Measurements from ENCODE around the gene SPOCK2. TPM values are rescaled to one million over a fixed set of nuclear protein-coding genes. Genes with fewer than 3 reads are reported as not detected.

Gene SPOCK2
- total RNA-seq, 1 experiment from 2014 or later = 0.33 TPM

DNA sequence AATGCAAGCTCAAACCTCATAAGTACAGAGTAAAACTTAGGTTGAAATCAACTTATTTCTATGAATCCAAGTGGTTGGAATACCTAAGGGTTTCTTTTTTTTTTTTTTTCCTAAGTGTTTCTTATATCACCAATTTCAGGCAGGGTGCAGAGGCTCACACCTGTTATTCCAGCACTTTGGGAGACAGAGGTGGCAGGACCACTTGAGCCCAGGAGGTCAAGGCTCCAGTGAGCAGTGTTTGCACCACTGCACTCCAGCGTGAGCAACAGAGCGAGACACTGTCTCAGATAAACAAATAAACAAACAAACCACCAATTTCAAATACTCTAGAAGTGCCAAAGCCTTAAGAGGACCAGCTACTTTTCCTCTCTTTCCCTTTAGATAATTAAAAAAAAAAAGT is 39.2 kb upstream of the SPOCK2 start:
- ChIA-PET CTCF (interaction anchor here (0.6 to 0.7 kb wide), 2 partner anchors 79 to 93 kb away, joined by 3 to 4 read pairs; no protein-coding TSS in a partner anchor), POLR2A (ENCODE audit: unreplicated experiment) (no interaction called here)
- no peaks in the 10 kb centered on the region for H3F3A ChIP-seq (ENCODE audit: low read length, unreplicated experiment)
- H3K9me2 ChIP-seq (replicated peaks; ENCODE audit: low read length) = no peaks in the 10 kb centered on the region
- no peak overlapping the region for H3K4me3 ChIP-seq (ENCODE audit: low read length)
- no peak for DNase-seq
- H3K9me3 ChIP-seq (ENCODE audit: low read length) = no peaks in the 10 kb centered on the region
- H3K27me3 ChIP-seq (ENCODE audit: low read length) = no peaks in the 10 kb centered on the region
- H3K36me3 ChIP-seq (ENCODE audit: low read depth, low read length) = no peaks in the 10 kb centered on the region
- no peak overlapping the region for H3K9ac ChIP-seq (ENCODE audit: low read length)
- TF ChIP-seq, protein P1, sequence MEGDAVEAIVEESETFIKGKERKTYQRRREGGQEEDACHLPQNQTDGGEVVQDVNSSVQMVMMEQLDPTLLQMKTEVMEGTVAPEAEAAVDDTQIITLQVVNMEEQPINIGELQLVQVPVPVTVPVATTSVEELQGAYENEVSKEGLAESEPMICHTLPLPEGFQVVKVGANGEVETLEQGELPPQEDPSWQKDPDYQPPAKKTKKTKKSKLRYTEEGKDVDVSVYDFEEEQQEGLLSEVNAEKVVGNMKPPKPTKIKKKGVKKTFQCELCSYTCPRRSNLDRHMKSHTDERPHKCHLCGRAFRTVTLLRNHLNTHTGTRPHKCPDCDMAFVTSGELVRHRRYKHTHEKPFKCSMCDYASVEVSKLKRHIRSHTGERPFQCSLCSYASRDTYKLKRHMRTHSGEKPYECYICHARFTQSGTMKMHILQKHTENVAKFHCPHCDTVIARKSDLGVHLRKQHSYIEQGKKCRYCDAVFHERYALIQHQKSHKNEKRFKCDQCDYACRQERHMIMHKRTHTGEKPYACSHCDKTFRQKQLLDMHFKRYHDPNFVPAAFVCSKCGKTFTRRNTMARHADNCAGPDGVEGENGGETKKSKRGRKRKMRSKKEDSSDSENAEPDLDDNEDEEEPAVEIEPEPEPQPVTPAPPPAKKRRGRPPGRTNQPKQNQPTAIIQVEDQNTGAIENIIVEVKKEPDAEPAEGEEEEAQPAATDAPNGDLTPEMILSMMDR (conservative IDR thresholded peaks at IDR 0.05; ENCODE audit: low read depth, low read length) = no peak
- no peak for TF ChIP-seq EZH2 (IDR thresholded peaks at IDR 0.05; ENCODE audit: low read length, unreplicated experiment)
- TF ChIP-seq EZH2phosphoT487 (IDR thresholded peaks at IDR 0.05; ENCODE audit: borderline replicate concordance, low read length) = no peak
- H3K27ac ChIP-seq (ENCODE audit: low read length) = no peak overlapping the region
- ATAC-seq = no peak
- H3K4me2 ChIP-seq (ENCODE audit: low read length) = no peak overlapping the region
- no peaks in the 10 kb centered on the region for H3K79me2 ChIP-seq (ENCODE audit: low read length)
- H2AFZ ChIP-seq (ENCODE audit: low read length) = no peak overlapping the region
- intact Hi-C loops (cut with micrococcal nuclease) = loop anchor here (5.0 kb wide), 1 partner anchor 95 kb away; no protein-coding TSS in a partner anchor
- no peaks in the 10 kb centered on the region for H3K4me1 ChIP-seq (ENCODE audit: insufficient read depth, low read length)
- no peaks in the 10 kb centered on the region for H4K20me1 ChIP-seq (ENCODE audit: low read length)
- no TSS peak for BruUV-seq (replicated peaks)

DNA sequence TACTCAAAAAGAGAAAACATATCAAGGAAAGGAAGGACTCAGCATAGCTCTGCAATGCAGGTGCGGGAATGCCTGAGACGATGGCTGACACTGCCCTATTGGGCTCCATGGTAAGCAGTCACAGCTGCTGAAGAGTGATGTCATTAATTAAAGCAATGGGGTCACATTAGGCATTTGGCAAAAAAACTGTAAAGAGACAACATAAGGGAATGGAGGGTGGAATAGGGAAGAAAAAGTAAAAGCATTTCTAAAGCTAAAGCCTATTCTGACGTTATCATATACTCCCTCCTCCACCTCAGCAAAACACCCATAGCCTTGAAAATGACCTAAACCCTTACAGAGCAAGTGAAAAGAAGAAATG is 38.5 kb upstream of the SPOCK2 start:
- TF ChIP-seq EZH2phosphoT487 (IDR thresholded peaks at IDR 0.05; ENCODE audit: borderline replicate concordance, low read length) (no peak), EZH2 (IDR thresholded peaks at IDR 0.05; ENCODE audit: low read length, unreplicated experiment) (no peak)
- Histone ChIP-seq H3K79me2 (ENCODE audit: low read length) (no peaks in the 10 kb centered on the region), H3K4me2 (ENCODE audit: low read length) (no peak overlapping the region), H3K27me3 (ENCODE audit: low read length) (no peaks in the 10 kb centered on the region), H4K20me1 (ENCODE audit: low read length) (no peaks in the 10 kb centered on the region), H3K9me2 (replicated peaks; ENCODE audit: low read length) (no peaks in the 10 kb centered on the region), H3K9me3 (ENCODE audit: low read length) (no peaks in the 10 kb centered on the region), H3F3A (ENCODE audit: low read length, unreplicated experiment) (no peaks in the 10 kb centered on the region), H3K36me3 (ENCODE audit: low read depth, low read length) (no peaks in the 10 kb centered on the region), H3K9ac (ENCODE audit: low read length) (no peak overlapping the region), H3K27ac (ENCODE audit: low read length) (no peak overlapping the region), H2AFZ (ENCODE audit: low read length) (no peak overlapping the region), H3K4me3 (ENCODE audit: low read length) (no peak overlapping the region), H3K4me1 (ENCODE audit: insufficient read depth, low read length) (no peaks in the 10 kb centered on the region)
- no TSS peak for BruUV-seq (replicated peaks)
- ChIA-PET POLR2A (ENCODE audit: unreplicated experiment) (no interaction called here), CTCF (interaction anchor here (0.6 to 1.0 kb wide), 3 partner anchors 19 to 94 kb away, joined by 3 to 4 read pairs (median 3); no protein-coding TSS in a partner anchor)
- intact Hi-C loops (cut with micrococcal nuclease) = loop anchor here (1.0 to 5.0 kb wide), 2 partner anchors 44 to 95 kb away; no protein-coding TSS in a partner anchor
- ATAC-seq (no peak), DNase-seq (no peak)

DNA sequence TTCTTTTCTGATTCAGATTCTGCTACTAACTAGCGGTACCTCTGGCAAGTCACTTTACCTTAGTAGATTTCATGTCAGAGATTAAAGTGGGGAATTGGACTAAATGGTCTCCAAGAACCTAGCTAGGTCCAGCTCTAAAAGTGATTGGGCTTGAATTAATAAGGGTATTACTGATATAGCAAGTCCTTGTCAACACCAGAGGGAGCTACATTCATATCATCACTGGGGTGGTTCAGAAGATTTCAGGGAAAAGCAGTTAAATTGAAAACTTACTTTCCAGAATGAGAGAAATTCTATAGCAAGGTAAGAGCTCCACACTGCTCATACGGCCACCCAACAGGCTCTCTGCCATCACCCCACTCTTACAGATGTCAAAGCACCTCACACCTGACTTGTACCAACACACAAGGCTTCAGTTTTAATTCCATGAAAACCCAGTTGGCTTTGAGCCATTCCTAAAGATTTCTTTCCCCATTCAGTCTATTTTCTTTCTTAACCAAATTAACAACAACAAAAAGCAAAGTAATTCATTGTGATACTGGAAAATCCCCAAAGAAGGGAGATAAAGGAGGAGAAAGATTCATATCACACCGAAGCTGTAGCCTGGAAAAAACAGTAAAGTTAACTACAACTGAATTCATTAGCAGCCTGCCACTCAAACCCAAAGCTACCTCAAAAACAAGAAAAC is 38.0 kb upstream of the SPOCK2 start:
- Histone ChIP-seq H3K27ac (ENCODE audit: low read length) (no peak overlapping the region), H2AFZ (ENCODE audit: low read length) (no peak overlapping the region), H3K9me2 (replicated peaks; ENCODE audit: low read length) (no peaks in the 10 kb centered on the region), H3K9ac (ENCODE audit: low read length) (no peak overlapping the region), H3K4me3 (ENCODE audit: low read length) (no peak overlapping the region), H3K27me3 (ENCODE audit: low read length) (no peaks in the 10 kb centered on the region), H3K36me3 (ENCODE audit: low read depth, low read length) (no peaks in the 10 kb centered on the region; the same call in 1 of the 2 replicates), H3K79me2 (ENCODE audit: low read length) (no peaks in the 10 kb centered on the region), H4K20me1 (ENCODE audit: low read length) (no peaks in the 10 kb centered on the region), H3K4me2 (ENCODE audit: low read length) (no peak overlapping the region), H3F3A (ENCODE audit: low read length, unreplicated experiment) (no peaks in the 10 kb centered on the region), H3K4me1 (ENCODE audit: insufficient read depth, low read length) (no peaks in the 10 kb centered on the region), H3K9me3 (ENCODE audit: low read length) (no peaks in the 10 kb centered on the region)
- intact Hi-C loops (cut with micrococcal nuclease) = loop anchor here (1.0 to 5.0 kb wide), 2 partner anchors 45 to 96 kb away; no protein-coding TSS in a partner anchor
- ChIA-PET CTCF (interaction anchor here (0.5 to 1.0 kb wide), 3 partner anchors 19 to 137 kb away, joined by 3 read pairs; no protein-coding TSS in a partner anchor), POLR2A (ENCODE audit: unreplicated experiment) (no interaction called here)
- ATAC-seq (peak; percentile 43), DNase-seq (peak; percentile 58)
- BruUV-seq (replicated peaks) = no TSS peak
- no peak for TF ChIP-seq EZH2phosphoT487 (IDR thresholded peaks at IDR 0.05; ENCODE audit: borderline replicate concordance, low read length)
- TF ChIP-seq, protein P1 (conservative IDR thresholded peaks at IDR 0.05; ENCODE audit: low read depth, low read length) = peak; percentile 63
